ENCODE measurements around the gene NPC1.

The NPC1 gene

GRCh38 chr18:23539911-23540525 is 46.3 kb downstream of the NPC1 start:
- H3K4me3 ChIP-seq (ENCODE audit: low read length): no peak overlapping the region
- no peak for DNase-seq (ENCODE audit: low read depth)
- TF ChIP-seq, protein P1, sequence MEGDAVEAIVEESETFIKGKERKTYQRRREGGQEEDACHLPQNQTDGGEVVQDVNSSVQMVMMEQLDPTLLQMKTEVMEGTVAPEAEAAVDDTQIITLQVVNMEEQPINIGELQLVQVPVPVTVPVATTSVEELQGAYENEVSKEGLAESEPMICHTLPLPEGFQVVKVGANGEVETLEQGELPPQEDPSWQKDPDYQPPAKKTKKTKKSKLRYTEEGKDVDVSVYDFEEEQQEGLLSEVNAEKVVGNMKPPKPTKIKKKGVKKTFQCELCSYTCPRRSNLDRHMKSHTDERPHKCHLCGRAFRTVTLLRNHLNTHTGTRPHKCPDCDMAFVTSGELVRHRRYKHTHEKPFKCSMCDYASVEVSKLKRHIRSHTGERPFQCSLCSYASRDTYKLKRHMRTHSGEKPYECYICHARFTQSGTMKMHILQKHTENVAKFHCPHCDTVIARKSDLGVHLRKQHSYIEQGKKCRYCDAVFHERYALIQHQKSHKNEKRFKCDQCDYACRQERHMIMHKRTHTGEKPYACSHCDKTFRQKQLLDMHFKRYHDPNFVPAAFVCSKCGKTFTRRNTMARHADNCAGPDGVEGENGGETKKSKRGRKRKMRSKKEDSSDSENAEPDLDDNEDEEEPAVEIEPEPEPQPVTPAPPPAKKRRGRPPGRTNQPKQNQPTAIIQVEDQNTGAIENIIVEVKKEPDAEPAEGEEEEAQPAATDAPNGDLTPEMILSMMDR (conservative IDR thresholded peaks at IDR 0.05; ENCODE audit: low read length): no peak

DNA sequence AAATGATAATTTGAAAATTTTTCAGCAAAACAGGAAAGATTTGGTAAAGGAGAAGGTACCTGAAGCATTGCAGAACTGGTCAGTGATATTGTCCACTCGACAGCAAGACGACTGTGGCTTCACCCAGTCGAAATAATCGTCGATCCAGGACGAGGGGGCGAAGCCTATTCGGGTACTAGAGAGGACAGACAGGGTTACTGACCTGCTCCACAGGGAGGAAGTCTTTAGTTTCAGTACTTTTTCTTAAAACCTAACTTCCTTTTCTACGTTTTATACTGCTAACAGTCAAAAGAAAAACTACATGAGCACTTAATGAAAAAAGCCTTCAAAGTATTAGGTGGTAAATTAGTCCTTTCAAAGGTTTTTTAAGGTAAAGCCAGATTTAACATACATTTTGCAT is 47.0 kb downstream of the NPC1 start:
- TF ChIP-seq, protein P1 (conservative IDR thresholded peaks at IDR 0.05; ENCODE audit: low read length): no peak
- no peak overlapping the region for H3K4me3 ChIP-seq (ENCODE audit: low read length)
- DNase-seq (ENCODE audit: low read depth): no peak

GRCh38 chr18:23538870-23539269 is 47.4 kb downstream of the NPC1 start:
- TF ChIP-seq, protein P1 (conservative IDR thresholded peaks at IDR 0.05; ENCODE audit: low read length): no peak
- no peak for DNase-seq (ENCODE audit: low read depth)
- H3K4me3 ChIP-seq (ENCODE audit: low read length): no peak overlapping the region

GRCh38 chr18:23538001-23538400 is 48.3 kb downstream of the NPC1 start:
- TF ChIP-seq, protein P1 (conservative IDR thresholded peaks at IDR 0.05; ENCODE audit: low read length): no peak
- DNase-seq (ENCODE audit: low read depth): no peak
- H3K4me3 ChIP-seq (ENCODE audit: low read length): no peak overlapping the region

- TF ChIP-seq, protein P1 (conservative IDR thresholded peaks at IDR 0.05; ENCODE audit: low read length): no peak
- DNase-seq (ENCODE audit: low read depth): no peak
- no peak overlapping the region for H3K4me3 ChIP-seq (ENCODE audit: low read length)
Measured at GRCh38 chr18:23537274-23537673, 49.0 kb downstream of the NPC1 start.

DNA sequence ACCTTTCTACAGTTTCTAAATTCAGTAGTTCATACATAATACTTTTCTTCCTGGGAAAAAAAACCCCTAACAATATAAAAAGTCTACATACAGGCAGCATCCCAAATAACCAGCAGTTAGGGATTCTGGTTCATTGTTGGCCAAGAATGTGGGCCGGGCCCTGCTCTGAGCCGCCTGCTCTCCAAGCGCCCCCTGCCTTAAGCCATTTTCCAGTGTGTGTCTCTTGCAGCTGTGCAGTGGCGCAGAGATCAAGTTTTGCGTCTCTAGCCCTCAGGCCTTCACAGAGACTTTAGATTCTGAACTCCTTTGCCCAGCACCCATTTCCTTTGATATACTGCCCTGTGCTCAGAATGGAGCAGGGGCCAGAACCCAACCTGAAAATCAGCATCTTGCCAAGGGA is 50.1 kb downstream of the NPC1 start:
- TF ChIP-seq, protein P1 (conservative IDR thresholded peaks at IDR 0.05; ENCODE audit: low read length): no peak
- no peak overlapping the region for H3K4me3 ChIP-seq (ENCODE audit: low read length)
- no peak for DNase-seq (ENCODE audit: low read depth)

- TF ChIP-seq, protein P1 (conservative IDR thresholded peaks at IDR 0.05; ENCODE audit: low read length): no peak
- H3K4me3 ChIP-seq (ENCODE audit: low read length): no peak overlapping the region
- DNase-seq (ENCODE audit: low read depth): no peak
Measured at GRCh38 chr18:23534276-23534675, 52.0 kb downstream of the NPC1 start.
